DOHH2 (cell line): Measurements from ENCODE around the gene SULT2A1.

Experiments used
- CTCF ChIP-seq: fragments of 200-600 bp; sonication (generic); IDR thresholded peaks from one replicate; pipeline ENCODE4 v1.5.1; 2014; ENCODE audit warnings: antibody characterized with exemption, mild to moderate bottlenecking, low read depth, low read length; ENCODE audit not compliant: poor library complexity, severe bottlenecking
- EZH2phosphoT487 ChIP-seq: fragments of 200-600 bp; sonication (generic); IDR thresholded peaks from 2 replicates; pipeline ENCODE4 v1.6.1; 2017; ENCODE audit warnings: borderline replicate concordance, mild to moderate bottlenecking, antibody characterized with exemption, low read length, moderate library complexity, mixed read lengths

GRCh38 chr19:47881757-47882156 lies 4.4 kb downstream of the SULT2A1 start:
- no peak for TF ChIP-seq CTCF
- no peak for TF ChIP-seq EZH2phosphoT487
